GM10266 (cell line): ENCODE data around the gene EXOC6.

Experiments used
- DNase-seq: peaks from one replicate; pipeline ENCODE4 v3.0.0; 2012; ENCODE audit errors: extremely low spot score
- CTCF ChIP-seq: IDR thresholded peaks from 2 replicates; pipeline ENCODE4 v1.5.1; 2012; ENCODE audit warnings: mild to moderate bottlenecking, low read depth; ENCODE audit not compliant: control insufficient read depth, insufficient read depth; ENCODE audit errors: missing control alignments

Gene EXOC6

DNA sequence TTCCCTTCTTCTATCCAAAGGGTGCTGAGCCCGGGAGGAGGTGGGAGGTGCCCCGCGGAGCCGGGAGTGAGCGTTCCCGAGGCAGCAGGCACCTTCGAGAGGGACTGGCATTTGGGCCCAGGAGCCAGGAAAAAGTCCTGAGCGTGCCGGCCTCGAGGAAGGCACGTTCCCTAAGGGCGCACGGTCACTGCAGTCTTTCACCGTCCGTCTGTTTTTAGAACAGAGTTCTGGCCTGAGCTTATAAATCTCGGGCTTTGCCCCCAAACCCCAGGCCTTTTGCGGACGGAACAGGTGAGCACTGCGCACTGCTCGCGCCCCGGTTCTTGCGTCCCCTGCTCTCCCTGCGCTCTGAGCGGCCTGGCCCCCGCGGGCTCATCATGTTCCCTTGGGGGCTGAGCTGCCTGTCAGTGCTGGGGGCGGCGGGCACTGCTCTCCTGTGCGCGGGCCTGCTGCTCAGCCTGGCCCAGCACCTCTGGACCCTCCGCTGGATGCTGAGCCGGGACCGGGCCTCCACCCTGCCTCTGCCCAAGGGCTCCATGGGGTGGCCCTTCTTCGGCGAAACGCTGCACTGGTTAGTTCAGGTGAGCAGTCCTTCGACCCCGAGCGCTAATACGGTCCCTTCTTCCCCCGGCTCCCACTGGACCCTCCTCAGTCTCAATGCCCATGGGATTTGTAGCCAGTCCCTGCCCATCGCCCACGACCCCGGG, 212.7 kb downstream of the EXOC6 start:
- TF ChIP-seq CTCF = no peak
- DNase-seq = peak; percentile 34

GRCh38 chr10:93061594-93062513, 213.5 kb downstream of the EXOC6 start:
- peak; percentile 53 for DNase-seq
- TF ChIP-seq CTCF = no peak

DNA sequence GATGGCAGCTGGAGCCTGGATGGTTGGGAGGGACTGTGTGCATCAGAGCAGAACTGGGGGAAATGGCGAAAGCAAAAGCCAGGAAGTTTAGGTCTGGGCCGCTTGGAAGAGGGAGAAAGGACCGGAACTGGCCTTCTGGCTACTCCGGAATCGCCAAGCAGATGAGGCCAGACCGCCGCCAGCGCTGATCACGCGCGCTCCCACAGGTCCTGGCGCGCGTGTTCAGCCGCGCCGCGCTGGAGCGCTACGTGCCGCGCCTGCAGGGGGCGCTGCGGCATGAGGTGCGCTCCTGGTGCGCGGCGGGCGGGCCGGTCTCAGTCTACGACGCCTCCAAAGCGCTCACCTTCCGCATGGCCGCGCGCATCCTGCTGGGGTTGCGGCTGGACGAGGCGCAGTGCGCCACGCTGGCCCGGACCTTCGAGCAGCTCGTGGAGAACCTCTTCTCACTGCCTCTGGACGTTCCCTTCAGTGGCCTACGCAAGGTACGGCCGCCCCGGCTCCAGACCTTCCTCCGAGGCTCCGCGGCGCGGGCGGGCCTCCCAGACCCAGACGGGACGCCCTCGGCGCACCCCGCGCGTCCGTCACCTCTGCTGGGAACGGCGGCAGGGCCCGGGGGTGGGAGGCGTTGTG, 214.3 kb downstream of the EXOC6 start:
- TF ChIP-seq CTCF = peak; percentile 69
- peak; percentile 81 for DNase-seq

- TF ChIP-seq CTCF = no peak
- peak; percentile 37 for DNase-seq
Measured at GRCh38 chr10:93063144-93063976, 215.0 kb downstream of the EXOC6 start.

DNA sequence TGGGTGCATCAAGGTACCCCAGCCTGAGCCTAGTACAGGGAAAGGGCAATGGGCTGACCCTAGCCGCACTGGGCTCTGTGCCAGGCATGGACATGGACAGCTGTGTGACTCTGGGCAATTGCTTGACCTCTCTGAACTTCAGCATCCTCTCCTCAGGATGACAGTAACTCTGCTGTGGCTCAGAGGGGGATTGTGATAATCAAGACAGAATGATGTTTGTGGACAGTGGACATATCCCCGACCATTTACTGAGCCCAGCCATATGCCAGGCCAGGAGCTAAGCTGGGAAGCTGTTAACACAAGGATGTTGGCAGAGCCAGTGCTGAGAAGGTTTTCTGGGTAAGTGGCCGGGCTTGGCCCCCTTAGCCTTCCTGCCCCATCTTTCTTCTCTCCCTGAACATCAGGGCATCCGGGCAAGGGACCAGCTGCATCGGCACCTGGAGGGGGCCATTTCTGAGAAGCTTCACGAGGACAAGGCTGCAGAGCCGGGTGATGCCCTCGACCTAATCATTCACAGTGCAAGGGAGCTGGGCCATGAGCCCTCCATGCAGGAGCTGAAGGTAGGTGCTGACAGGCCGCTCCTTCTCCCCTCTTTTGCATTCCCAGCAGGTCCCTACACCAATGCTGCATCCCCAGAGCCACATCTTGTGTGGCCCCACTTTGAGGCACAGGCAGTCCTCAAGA, 215.8 kb downstream of the EXOC6 start:
- no peak for TF ChIP-seq CTCF
- DNase-seq = peak; percentile 34
